Endothelial cell of umbilical vein (primary cell): ENCODE measurements around the gene MYMX. TPM values are rescaled to one million over a fixed set of nuclear protein-coding genes. Genes with fewer than 3 reads are reported as not detected.

Source experiments
- BruUV-seq: library from RNA; stranded (reverse); fragments of 400-500 nt; replicated peaks from 2 replicates; lab custom pipeline; 2021; lab: Mats Ljungman, UMichigan
- CTCF ChIA-PET: fragments of 300-600, 350-600 bp; sonication (Branson Sonifier 250); formaldehyde crosslinking; loops from one replicate; lab custom pipeline; 2021; ENCODE audit warnings: antibody characterized with exemption, inconsistent platforms; lab: Charles Lee
- POLR2A ChIA-PET: fragments of 300-600, 350-600 bp; sonication (Branson Sonifier 250); formaldehyde crosslinking; loops from one replicate; lab custom pipeline; 2021; ENCODE audit warnings: antibody characterized with exemption, inconsistent platforms; lab: Charles Lee
- DNase-seq: peaks from one replicate; pipeline ENCODE4 v3.0.0-alpha.2; 2011; ENCODE audit warnings: low read depth, low spot score
- FAIRE-seq: peaks from 2 replicates; lab custom pipeline; 2011; peaks lifted over from hg19 to GRCh38; lab: Jason Lieb, UNC
- H2AFZ ChIP-seq: 2 replicates; pipeline ENCODE4 v1.6.0; 2012; ENCODE audit warnings: low read depth, low read length, control low read depth, inconsistent platforms
- H3K27ac ChIP-seq: 2 replicates; pipeline ENCODE4 v1.5.1; 2011; ENCODE audit warnings: low read depth, mild to moderate bottlenecking, control low read depth, low read length, moderate library complexity; ENCODE audit not compliant: insufficient read depth
- H3K27me3 ChIP-seq, 2 experiments: 2 replicates each; pipeline versions ENCODE4 v1.6.0 to v1.6.1; 2011; ENCODE audit warnings: low read length in 2 of 2, mixed read lengths in 1 of 2; ENCODE audit not compliant: control insufficient read depth in 2 of 2, insufficient read depth in 2 of 2
- H3K36me3 ChIP-seq, 2 experiments: 2 replicates in 1 of 2; 3 replicates in 1 of 2; pipeline ENCODE4 v1.5.1; 2011; ENCODE audit warnings: low read length in 2 of 2, mild to moderate bottlenecking in 1 of 2, moderate library complexity in 1 of 2; ENCODE audit not compliant: control insufficient read depth in 2 of 2, insufficient read depth in 2 of 2; ENCODE audit errors: extremely low read depth in 1 of 2
- H3K4me1 ChIP-seq: 3 replicates; pipeline ENCODE4 v1.5.1; 2011; ENCODE audit warnings: mild to moderate bottlenecking, low read length; ENCODE audit not compliant: control insufficient read depth, insufficient read depth; ENCODE audit errors: extremely low read depth
- H3K4me2 ChIP-seq: 2 replicates; pipeline ENCODE4 v1.6.1; 2011; ENCODE audit warnings: low read length, control low read depth, mixed read lengths; ENCODE audit not compliant: insufficient read depth
- H3K4me3 ChIP-seq, 3 experiments: fragments of 200-600 bp in 1 of 3; sonication (generic), shearing (Covaris generic) in 1 of 3; replicated peaks in 1 of 3; 2 replicates each; pipeline ENCODE4 v1.5.1; 2011 to 2016; ENCODE audit warnings: control low read depth in 3 of 3, low read length in 3 of 3, mild to moderate bottlenecking in 2 of 3, inconsistent platforms in 1 of 3, low read depth in 1 of 3, moderate library complexity in 1 of 3; ENCODE audit not compliant: insufficient read depth in 1 of 3
- H3K79me2 ChIP-seq: 2 replicates; pipeline ENCODE4 v1.6.0; 2012; ENCODE audit warnings: low read length, inconsistent platforms; ENCODE audit not compliant: control insufficient read depth, insufficient read depth
- H3K9ac ChIP-seq: replicated peaks from 2 replicates; pipeline ENCODE3; 2011; ENCODE audit warnings: low read length, control low read depth; ENCODE audit not compliant: insufficient read depth; ENCODE audit errors: extremely low read depth
- H3K9me1 ChIP-seq: replicated peaks from 3 replicates; pipeline ENCODE4 v1.6.0; 2011; ENCODE audit warnings: mild to moderate bottlenecking, low read length; ENCODE audit not compliant: control insufficient read depth, insufficient read depth; ENCODE audit errors: extremely low read depth
- H3K9me3 ChIP-seq: replicated peaks from 2 replicates; pipeline ENCODE4 v1.5.1; 2012; ENCODE audit warnings: low read length, inconsistent platforms; ENCODE audit not compliant: control insufficient read depth, insufficient read depth
- H4K20me1 ChIP-seq: replicated peaks from 2 replicates; pipeline ENCODE3; 2011; ENCODE audit warnings: mild to moderate bottlenecking, low read length; ENCODE audit not compliant: control insufficient read depth, insufficient read depth; ENCODE audit errors: extremely low read depth
- CTCF ChIP-seq, 2 donors: IDR thresholded peaks; 1 replicate in 1 of 2; 2 replicates in 1 of 2; pipeline ENCODE4 v1.5.1; 2011; ENCODE audit warnings: low read length in 2 of 2, mild to moderate bottlenecking in 2 of 2, moderate library complexity in 2 of 2, control low read depth in 1 of 2, inconsistent platforms in 1 of 2, low read depth in 1 of 2; ENCODE audit not compliant: insufficient read depth in 1 of 2; ENCODE audit errors: extremely low read depth in 1 of 2
- EZH2 ChIP-seq: IDR thresholded peaks from 2 replicates; pipeline ENCODE4 v1.6.1; 2012; ENCODE audit warnings: borderline replicate concordance, low read depth, mild to moderate bottlenecking, moderate library complexity, low read length, inconsistent platforms; ENCODE audit not compliant: severe bottlenecking
- FOS ChIP-seq: IDR thresholded peaks from 2 replicates; pipeline ENCODE4 v1.6.1; 2011; ENCODE audit warnings: mild to moderate bottlenecking, low read length, moderate library complexity, borderline replicate concordance; ENCODE audit not compliant: insufficient read depth
- GATA2 ChIP-seq: IDR thresholded peaks from 2 replicates; pipeline ENCODE4 v1.7.0; 2011; ENCODE audit warnings: low read depth, mild to moderate bottlenecking, moderate library complexity, mixed read lengths, low read length; ENCODE audit not compliant: insufficient read length, insufficient read depth
- JUN ChIP-seq: IDR thresholded peaks from 2 replicates; pipeline ENCODE4 v1.6.1; 2011; ENCODE audit warnings: borderline replicate concordance, low read depth; ENCODE audit not compliant: insufficient read length, insufficient read depth
- MAX ChIP-seq: IDR thresholded peaks from 2 replicates; pipeline ENCODE4 v1.6.1; 2011; ENCODE audit not compliant: insufficient read depth, insufficient read length
- MYC ChIP-seq: IDR thresholded peaks from one replicate; pipeline ENCODE4 v1.6.1; 2011; ENCODE audit warnings: mild to moderate bottlenecking, low read depth, low read length
- POLR2A ChIP-seq: IDR thresholded peaks from 2 replicates; pipeline ENCODE4 v1.6.1; 2012; ENCODE audit warnings: low read depth, mild to moderate bottlenecking, control low read depth, low read length
- POLR2AphosphoS5 ChIP-seq: IDR thresholded peaks from 2 replicates; pipeline ENCODE4 v1.6.1; 2012; ENCODE audit warnings: low read depth, mild to moderate bottlenecking, control low read depth, low read length, moderate library complexity; ENCODE audit not compliant: insufficient read depth
- dilution Hi-C: fragments of 300-500 bp; cut with MboI; formaldehyde crosslinking; loops from one replicate; pipeline ENCODE4 v1.15.0; 2019; ENCODE audit warnings: low sequenced_read_pairs; ENCODE audit not compliant: extremely low pct_ligation_motif_present
- intact Hi-C: fragments of 100-400 bp; cut with micrococcal nuclease; formaldehyde crosslinking; loops from one replicate; pipeline ENCODE4 v1.10.0; 2022
- polyA plus RNA-seq, 4 experiments: library from polyadenylated mRNA; depleted of rRNA in 3 of 4; stranded (reverse) in 3 of 4; unstranded in 1 of 4; fragments of >200 nt; gene quantifications; 2 replicates each; pipeline versions ENCODE4 v1.2.1 to v1.2.3, GENCODE V29; 2011 to 2012; ENCODE audit warnings: missing spikeins in 1 of 4
- total RNA-seq: library from RNA; stranded (reverse); gene quantifications from 2 replicates; pipeline ENCODE4 v1.2.3, GENCODE V29; 2021

Gene MYMX
- total and polyA plus RNA-seq, 2 donors (not counting 3 experiments of a cell fraction or from before 2014, with no cell fraction given) = 0.18 TPM; not detected in 1

GRCh38 chr6:44257025-44257752 lies 40.5 kb downstream of the MYMX start, which contains the start of gene SLC35B2:
Gene SLC35B2, minus strand, starts transcription at chr6:44257528. Its CDS starts 118 bp downstream, at chr6:44257410.
- dilution Hi-C loops = no loop called here
- no peaks in the 10 kb centered on the region for H4K20me1 ChIP-seq
- no peaks in the 10 kb centered on the region for H3K9me1 ChIP-seq
- no peaks in the 10 kb centered on the region for H3K9me3 ChIP-seq
- H3K4me1 ChIP-seq = peaks cover 14% of the 10 kb centered on the region
- TF ChIP-seq GATA2 (no peak), JUN (no peak), POLR2A (peak; percentile 79), CTCF (IDR thresholded peaks at IDR 0.05; ENCODE audit: extremely low read depth in 1 of 2, insufficient read depth in 1 of 2, low read depth in 1 of 2, low read length in 2 of 2) (peak; percentile 65 to 66), EZH2 (no peak), FOS (no peak), MYC (no peak), MAX (peak; percentile 84), POLR2AphosphoS5 (peak; percentile 88)
- POLR2A ChIA-PET = interaction anchor here (0.6 to 2.9 kb wide), 5 partner anchors 10 to 161 kb away, joined by 3 to 49 read pairs (median 4); partner anchors contain the start of genes HSP90AB1 and TMEM63B
- no TSS peak for BruUV-seq
- peak within 1 kb of the TSS; percentile 69 for H3K9ac ChIP-seq
- H3K4me2 ChIP-seq = peak within 1 kb of the TSS; percentile 63
- peak within 1 kb of the TSS; percentile 49 for H3K27ac ChIP-seq
- FAIRE-seq (peak; percentile 73), DNase-seq (peak; percentile 76)
- H3K4me3 ChIP-seq = peak within 1 kb of the TSS; percentile 67 to 89 (median 74)
- peaks cover 30% of the 10 kb centered on the region for H3K79me2 ChIP-seq
- CTCF ChIA-PET = interaction anchor here (0.8 to 3.3 kb wide), 20 partner anchors 10 to 160 kb away, joined by 3 to 38 read pairs (median 4); partner anchors contain the start of gene HSP90AB1
- H2AFZ ChIP-seq = peak within 1 kb of the TSS; percentile 56
- no peaks in the 10 kb centered on the region for H3K27me3 ChIP-seq
- intact Hi-C loops = loop anchor here (1.0 to 2.0 kb wide), 2 partner anchors 36 to 85 kb away; no protein-coding TSS in a partner anchor
- peaks cover 19 to 45% of the 10 kb centered on the region in 2 experiments for H3K36me3 ChIP-seq
